SK-N-MC (cell line): ENCODE data around the gene PTOV1.

Source experiments
- EZH2 ChIP-seq: fragments of 200-600 bp; sonication (generic); IDR thresholded peaks from one replicate; pipeline ENCODE4 v1.6.1; 2017; ENCODE audit warnings: antibody characterized with exemption
- FOXP2 ChIP-seq: optimal IDR thresholded peaks from 2 replicates; pipeline ENCODE3; 2011; ENCODE audit warnings: mild to moderate bottlenecking, moderate library complexity; ENCODE audit not compliant: insufficient read depth; ENCODE audit errors: extremely low read length, control extremely low read depth
- POLR2AphosphoS5 ChIP-seq: IDR thresholded peaks from 2 replicates; pipeline ENCODE4 v1.6.1; 2012; ENCODE audit warnings: mild to moderate bottlenecking, low read depth, low read length, borderline replicate concordance

- TF ChIP-seq EZH2 (no peak), POLR2AphosphoS5 (no peak), FOXP2 (no peak)
Measured at GRCh38 chr19:49808711-49809159, 42.2 kb upstream of the PTOV1 start.
